ENCODE data around the gene MLKL. TPM values are rescaled to one million over a fixed set of nuclear protein-coding genes. Genes with fewer than 3 reads are reported as not detected.

Gene MLKL
- total and polyA plus RNA-seq, 2 donors (not counting 3 experiments of a cell fraction or from before 2014, with no cell fraction given), result 8.1 to 26.5 TPM

GRCh38 chr16:74641969-74642368 lies 58.7 kb downstream of the MLKL start:
- Histone ChIP-seq H3K4me2 (ENCODE audit: insufficient read depth, low read length) (no peak overlapping the region), H4K20me1 (replicated peaks; ENCODE audit: control insufficient read depth, extremely low read depth, insufficient read depth, low read length) (no peaks in the 10 kb centered on the region), H2AFZ (ENCODE audit: low read depth, low read length) (no peak overlapping the region), H3K4me3 (replicated peaks in 1 of 3; ENCODE audit: insufficient read depth in 1 of 3, low read depth in 1 of 3, low read length in 3 of 3) (no peak overlapping the region), H3K9me1 (replicated peaks; ENCODE audit: control insufficient read depth, extremely low read depth, insufficient read depth, low read length) (no peaks in the 10 kb centered on the region), H3K79me2 (ENCODE audit: control insufficient read depth, insufficient read depth, low read length) (peaks cover 3% of the 10 kb centered on the region), H3K9ac (replicated peaks; ENCODE audit: extremely low read depth, insufficient read depth, low read length) (no peak overlapping the region), H3K27ac (ENCODE audit: insufficient read depth, low read depth, low read length) (no peak overlapping the region), H3K9me3 (replicated peaks; ENCODE audit: control insufficient read depth, insufficient read depth, low read length) (no peaks in the 10 kb centered on the region), H3K27me3 (ENCODE audit: control insufficient read depth in 2 of 2, insufficient read depth in 2 of 2, low read length in 2 of 2) (no peaks in the 10 kb centered on the region), H3K36me3 (ENCODE audit: control insufficient read depth in 2 of 2, extremely low read depth in 1 of 2, insufficient read depth in 2 of 2, low read length in 2 of 2) (peaks cover 17 to 20% of the 10 kb centered on the region in 2 experiments), H3K4me1 (ENCODE audit: control insufficient read depth, extremely low read depth, insufficient read depth, low read length) (no peaks in the 10 kb centered on the region)
- no TSS peak for BruUV-seq (replicated peaks)
- DNase-seq (ENCODE audit: low read depth, low spot score), result no peak
- TF ChIP-seq CTCF (IDR thresholded peaks at IDR 0.05; ENCODE audit: extremely low read depth in 1 of 2, insufficient read depth in 1 of 2, low read depth in 1 of 2, low read length in 2 of 2) (no peak), JUN (IDR thresholded peaks at IDR 0.05; ENCODE audit: borderline replicate concordance, insufficient read depth, insufficient read length, low read depth) (no peak), MYC (IDR thresholded peaks at IDR 0.05; ENCODE audit: low read depth, low read length) (no peak), EZH2 (IDR thresholded peaks at IDR 0.05; ENCODE audit: borderline replicate concordance, low read depth, low read length, severe bottlenecking) (no peak), POLR2AphosphoS5 (IDR thresholded peaks at IDR 0.05; ENCODE audit: insufficient read depth, low read depth, low read length) (no peak), POLR2A (IDR thresholded peaks at IDR 0.05; ENCODE audit: low read depth, low read length) (no peak)
- POLR2A ChIA-PET, result interaction anchor here (0.6 to 0.7 kb wide), 2 partner anchors 26 to 35 kb away, joined by 3 to 6 read pairs; partner anchors contain the start of gene GLG1
- CTCF ChIA-PET, result interaction anchor here (0.8 to 3.3 kb wide), 3 partner anchors 9 to 220 kb away, joined by 3 to 17 read pairs (median 4); no protein-coding TSS in a partner anchor
- intact Hi-C loops (cut with micrococcal nuclease), result no loop called here
- FAIRE-seq, result no peak
- dilution Hi-C loops (cut with MboI; ENCODE audit: extremely low pct_ligation_motif_present, low sequenced_read_pairs), result no loop called here
